ENCODE results near the gene SLC9A2.

SLC9A2 gene

DNA sequence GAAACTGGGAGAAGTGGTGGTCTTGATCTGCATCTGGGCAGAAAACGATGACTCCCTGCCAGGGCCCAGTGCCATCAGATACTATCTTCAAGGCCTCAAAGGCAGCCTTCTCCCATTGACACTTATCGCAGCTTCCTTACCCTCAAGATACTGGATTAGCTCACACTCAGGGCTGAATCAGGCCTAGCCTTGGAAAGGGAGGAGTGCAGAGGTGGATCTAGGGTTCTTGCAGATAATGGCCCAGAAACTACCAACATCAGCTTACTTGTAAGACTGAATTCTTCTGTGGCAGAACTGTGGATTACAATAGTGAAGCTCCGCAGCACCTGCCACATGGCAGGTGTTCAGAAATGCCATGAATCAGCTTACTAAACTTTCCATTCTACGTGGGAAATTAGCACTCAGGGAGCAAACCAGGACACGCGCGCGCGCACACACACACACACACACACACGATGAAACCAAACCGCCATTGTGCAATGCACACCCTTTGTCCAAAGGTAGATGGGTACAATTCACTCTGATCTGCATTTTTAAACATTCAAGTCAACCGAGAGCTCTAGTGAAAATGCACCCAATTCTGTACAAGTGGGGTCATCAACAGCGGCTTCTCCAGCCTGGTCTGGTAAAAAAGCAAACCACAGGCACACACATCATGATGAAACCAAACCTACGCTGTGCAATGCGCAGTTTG, 116.2 kb downstream of the SLC9A2 start:
- DNase-seq (ENCODE audit: low spot score) = peak; percentile 4

GRCh38 chr2:102736110-102736409, 116.7 kb downstream of the SLC9A2 start:
- DNase-seq (ENCODE audit: low spot score) = no peak

DNA sequence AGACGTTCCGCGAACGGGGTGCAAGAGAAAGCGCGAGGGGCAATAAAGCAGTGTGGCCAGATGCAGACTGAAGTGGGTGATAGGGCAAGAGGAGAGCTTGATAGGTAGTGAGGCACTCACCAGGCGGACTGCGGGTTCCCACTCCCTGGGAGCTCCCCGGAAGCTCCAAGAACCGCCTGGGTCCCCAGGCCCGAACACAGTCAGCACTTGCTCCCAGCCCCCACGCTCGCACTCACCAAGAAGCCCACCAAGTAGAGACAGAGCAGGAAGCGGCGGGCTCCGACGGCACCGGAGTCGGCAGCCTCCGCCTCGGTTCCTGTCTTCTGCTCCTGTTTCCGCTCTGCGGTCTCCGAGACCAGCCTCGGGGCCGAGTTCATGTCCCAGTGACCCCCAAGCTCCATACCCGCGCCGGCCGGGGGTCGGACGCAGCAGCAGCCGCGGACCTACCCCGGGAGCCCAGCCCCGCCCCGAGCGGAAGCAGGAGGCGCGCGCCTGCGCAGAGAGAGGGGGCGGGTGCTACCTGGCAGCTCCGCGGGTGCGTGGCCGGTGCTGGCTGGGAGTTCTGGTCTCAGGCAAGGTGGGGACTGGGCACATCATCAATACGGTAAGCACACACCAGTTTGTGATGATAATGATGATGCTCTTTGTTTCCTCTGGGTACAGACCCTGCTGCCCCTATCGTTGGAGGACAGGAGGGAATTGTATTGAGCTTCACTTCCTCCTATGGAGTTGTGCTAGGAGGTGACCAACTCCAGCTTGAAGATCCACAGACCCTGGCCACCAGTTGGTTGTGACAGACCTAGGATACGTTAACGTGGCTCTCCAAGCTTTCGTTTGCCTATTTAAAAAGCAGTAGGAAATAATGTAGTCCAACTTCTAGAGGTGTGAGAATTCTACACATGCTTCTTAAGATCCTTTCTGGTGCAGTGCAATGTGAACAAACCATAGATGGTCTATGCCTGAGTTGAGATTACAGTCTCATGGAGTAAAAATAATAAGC, 117.4 kb downstream of the SLC9A2 start:
- DNase-seq (ENCODE audit: low spot score) = peak; percentile 64

GRCh38 chr2:102737431-102737830, 118.1 kb downstream of the SLC9A2 start:
- DNase-seq (ENCODE audit: low spot score) = no peak

DNA sequence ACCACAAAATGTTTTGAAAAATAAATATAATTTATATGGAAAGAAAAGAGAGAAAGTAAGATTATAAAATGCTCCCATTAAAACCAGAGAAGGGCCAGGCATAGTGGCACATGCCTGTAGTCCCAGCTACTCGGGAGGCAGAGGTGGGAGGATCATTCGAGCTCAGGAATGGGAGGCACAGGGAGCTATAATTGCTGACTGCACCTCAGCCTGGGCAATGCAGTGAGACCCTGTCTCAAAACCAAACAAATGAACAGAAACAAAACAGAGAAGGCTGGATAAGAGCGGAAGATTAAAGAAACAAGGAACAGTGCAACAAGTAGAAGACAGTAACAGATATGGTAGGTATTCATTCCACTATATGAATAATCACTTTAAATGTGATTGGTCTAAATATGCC, 123.9 kb downstream of the SLC9A2 start:
- no peak for DNase-seq (ENCODE audit: low spot score)

GRCh38 chr2:102748107-102748506, 128.8 kb downstream of the SLC9A2 start:
- DNase-seq (ENCODE audit: low spot score) = no peak

- no peak for DNase-seq (ENCODE audit: low spot score)
Observed at GRCh38 chr2:102749938-102750337, 130.6 kb downstream of the SLC9A2 start.

GRCh38 chr2:102753563-102754159, 134.3 kb downstream of the SLC9A2 start:
- peak; percentile 53 for DNase-seq (ENCODE audit: low spot score)

DNA sequence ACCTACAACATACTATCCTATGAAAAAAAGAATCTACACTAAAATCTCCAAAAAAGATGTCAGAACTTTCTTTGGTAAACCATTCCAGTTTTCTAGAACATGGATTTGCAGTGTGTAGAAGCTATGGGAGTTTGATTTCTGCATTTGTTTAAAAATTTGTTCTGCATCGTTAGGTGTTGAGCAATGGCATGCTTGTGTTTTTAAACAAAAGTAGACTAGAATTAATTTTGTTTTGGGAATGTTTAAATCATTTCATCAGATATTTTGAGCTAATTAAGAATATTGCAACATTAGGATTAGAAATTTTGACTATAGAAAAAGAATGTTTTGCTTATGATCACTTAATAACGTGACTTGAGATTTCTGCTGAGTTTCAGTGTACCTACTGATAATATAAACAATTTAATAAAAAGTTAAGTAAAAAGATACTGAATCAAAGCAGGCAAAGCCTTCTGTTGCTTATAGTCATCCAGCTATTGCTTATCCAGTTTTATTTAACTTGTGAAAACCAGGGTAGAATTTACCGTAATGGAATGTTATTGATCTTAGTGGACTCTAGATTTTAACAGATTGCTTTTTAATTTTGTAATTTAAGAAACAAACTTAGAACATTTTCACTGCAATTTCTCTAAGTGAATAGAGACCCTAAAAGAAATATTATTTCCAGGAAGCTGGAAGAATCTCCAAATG, 135.2 kb downstream of the SLC9A2 start:
- DNase-seq (ENCODE audit: low spot score) = no peak

GRCh38 chr2:102755284-102755683, 135.9 kb downstream of the SLC9A2 start:
- no peak for DNase-seq (ENCODE audit: low spot score)

DNA sequence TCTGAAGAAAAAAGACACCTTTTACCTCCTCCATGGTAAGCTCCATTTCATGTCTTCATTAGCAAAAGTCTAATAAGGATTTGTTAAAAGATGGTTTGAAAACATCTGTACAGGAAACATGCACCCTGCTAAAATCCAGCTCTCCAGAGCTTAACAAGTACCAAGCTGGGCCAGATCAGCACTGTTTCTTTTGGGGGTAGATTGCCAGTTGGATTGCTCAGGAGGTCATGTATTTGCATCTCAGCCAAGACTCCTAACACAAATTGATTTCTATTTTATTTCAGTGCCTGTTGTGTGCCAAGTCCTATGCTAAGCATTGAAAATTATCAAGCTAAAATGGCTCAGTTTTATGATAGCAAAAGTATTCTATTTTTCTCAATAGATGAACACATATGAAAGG, 139.1 kb downstream of the SLC9A2 start:
- no peak for DNase-seq (ENCODE audit: low spot score)

Data from pons (tissue), 1 donor.